ENCODE data around the gene C13orf46. TPM values are rescaled to one million over a fixed set of nuclear protein-coding genes. Genes with fewer than 3 reads are reported as not detected.

The C13orf46 gene
- total and polyA plus RNA-seq, 2 donors (not counting 1 experiment from before 2014, with no cell fraction given), result 1.4 to 4.8 TPM

- H3K4me2 ChIP-seq (replicated peaks; ENCODE audit: low read depth, low read length, poor library complexity, severe bottlenecking), result no peak overlapping the region
- H4K20me1 ChIP-seq (ENCODE audit: control insufficient read depth, insufficient read depth, low read length, poor library complexity, severe bottlenecking), result no peaks in the 10 kb centered on the region
- no peaks in the 10 kb centered on the region for H3K4me1 ChIP-seq (ENCODE audit: control insufficient read depth in 2 of 2, insufficient read depth in 2 of 2, low read length in 2 of 2)
- ChIA-PET CTCF (no interaction called here), POLR2A (no interaction called here)
- ATAC-seq (ENCODE audit: low read depth) (no peak), DNase-seq (no peak)
- H2AFZ ChIP-seq (ENCODE audit: insufficient read depth, low read depth, low read length, poor library complexity, severe bottlenecking), result no peak overlapping the region
- no peak overlapping the region for H3K9ac ChIP-seq (ENCODE audit: low read length)
- no peak overlapping the region for H3K4me3 ChIP-seq (ENCODE audit: control extremely low read depth in 1 of 5, extremely low read depth in 1 of 5, insufficient read depth in 1 of 5, low read depth in 2 of 5, low read length in 4 of 5)
- TF ChIP-seq EZH2 (IDR thresholded peaks at IDR 0.05; ENCODE audit: borderline replicate concordance, insufficient read depth, low read depth, low read length, poor library complexity, severe bottlenecking), result no peak
- TF ChIP-seq, protein P1, sequence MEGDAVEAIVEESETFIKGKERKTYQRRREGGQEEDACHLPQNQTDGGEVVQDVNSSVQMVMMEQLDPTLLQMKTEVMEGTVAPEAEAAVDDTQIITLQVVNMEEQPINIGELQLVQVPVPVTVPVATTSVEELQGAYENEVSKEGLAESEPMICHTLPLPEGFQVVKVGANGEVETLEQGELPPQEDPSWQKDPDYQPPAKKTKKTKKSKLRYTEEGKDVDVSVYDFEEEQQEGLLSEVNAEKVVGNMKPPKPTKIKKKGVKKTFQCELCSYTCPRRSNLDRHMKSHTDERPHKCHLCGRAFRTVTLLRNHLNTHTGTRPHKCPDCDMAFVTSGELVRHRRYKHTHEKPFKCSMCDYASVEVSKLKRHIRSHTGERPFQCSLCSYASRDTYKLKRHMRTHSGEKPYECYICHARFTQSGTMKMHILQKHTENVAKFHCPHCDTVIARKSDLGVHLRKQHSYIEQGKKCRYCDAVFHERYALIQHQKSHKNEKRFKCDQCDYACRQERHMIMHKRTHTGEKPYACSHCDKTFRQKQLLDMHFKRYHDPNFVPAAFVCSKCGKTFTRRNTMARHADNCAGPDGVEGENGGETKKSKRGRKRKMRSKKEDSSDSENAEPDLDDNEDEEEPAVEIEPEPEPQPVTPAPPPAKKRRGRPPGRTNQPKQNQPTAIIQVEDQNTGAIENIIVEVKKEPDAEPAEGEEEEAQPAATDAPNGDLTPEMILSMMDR (IDR thresholded peaks at IDR 0.05), result no peak
- peaks cover 0 to 7% (median 0%) of the 10 kb centered on the region in 3 donors for H3K9me3 ChIP-seq (ENCODE audit: control extremely low read depth in 1 of 3, control insufficient read depth in 2 of 3, insufficient read depth in 1 of 3, low read length in 2 of 3)
- WGBS (ENCODE audit: insufficient coverage), result 88% methylated on average over 28 of the region's 28 CpGs
- no peaks in the 10 kb centered on the region for H3K36me3 ChIP-seq (replicated peaks in 1 of 2; ENCODE audit: control extremely low read depth in 1 of 2, control insufficient read depth in 1 of 2, extremely low read depth in 1 of 2, insufficient read depth in 2 of 2, low read length in 1 of 2)
- H3K9me3 Mint-ChIP-seq (ENCODE audit: insufficient read depth), result no peaks in the 10 kb centered on the region
- H3K27ac ChIP-seq (ENCODE audit: low read length in 2 of 2), result no peak overlapping the region
- peaks cover 0 to 7% (median 1%) of the 10 kb centered on the region in 4 experiments for H3K27me3 ChIP-seq (replicated peaks in 1 of 4; ENCODE audit: control extremely low read depth in 1 of 4, control insufficient read depth in 3 of 4, insufficient read depth in 4 of 4, low read length in 3 of 4)
- no peak overlapping the region for H3K4me3 Mint-ChIP-seq
- no peak overlapping the region for H3K27ac Mint-ChIP-seq
- intact Hi-C loops (cut with micrococcal nuclease), result no loop called here
- no peaks in the 10 kb centered on the region for H3K4me1 Mint-ChIP-seq
- peaks cover 17% of the 10 kb centered on the region for H3K27me3 Mint-ChIP-seq
- H3K79me2 ChIP-seq (ENCODE audit: control insufficient read depth, insufficient read depth, low read length), result no peaks in the 10 kb centered on the region
These were observed 34.5 kb downstream of the C13orf46 start for GRCh38 chr13:113939129-113939943.

GRCh38 chr13:113938716-113939115 is 35.2 kb downstream of the C13orf46 start:
- no peak for TF ChIP-seq EZH2 (IDR thresholded peaks at IDR 0.05; ENCODE audit: borderline replicate concordance, insufficient read depth, low read depth, low read length, poor library complexity, severe bottlenecking)
- TF ChIP-seq, protein P1 (IDR thresholded peaks at IDR 0.05), result no peak
- Mint-ChIP-seq H3K27me3 (peaks cover 21% of the 10 kb centered on the region), H3K4me3 (no peak overlapping the region), H3K9me3 (ENCODE audit: insufficient read depth) (no peaks in the 10 kb centered on the region), H3K27ac (no peak overlapping the region), H3K4me1 (no peaks in the 10 kb centered on the region)
- no peak overlapping the region for H3K27ac ChIP-seq (ENCODE audit: low read length in 2 of 2)
- no peaks in the 10 kb centered on the region for H3K36me3 ChIP-seq (replicated peaks in 1 of 2; ENCODE audit: control extremely low read depth in 1 of 2, control insufficient read depth in 1 of 2, extremely low read depth in 1 of 2, insufficient read depth in 2 of 2, low read length in 1 of 2)
- CTCF ChIA-PET, result no interaction called here
- 91% methylated on average over 11 of the region's 11 CpGs for WGBS (ENCODE audit: insufficient coverage)
- no peak overlapping the region for H3K4me3 ChIP-seq (ENCODE audit: control extremely low read depth in 1 of 5, extremely low read depth in 1 of 5, insufficient read depth in 1 of 5, low read depth in 2 of 5, low read length in 4 of 5)
- H3K27me3 ChIP-seq (replicated peaks in 1 of 4; ENCODE audit: control extremely low read depth in 1 of 4, control insufficient read depth in 3 of 4, insufficient read depth in 4 of 4, low read length in 3 of 4), result peaks cover 0 to 7% (median 1%) of the 10 kb centered on the region in 4 experiments
- intact Hi-C loops (cut with micrococcal nuclease), result no loop called here
- no peak for ATAC-seq (ENCODE audit: low read depth)
- peaks cover 0 to 4% (median 0%) of the 10 kb centered on the region in 3 donors for H3K9me3 ChIP-seq (ENCODE audit: control extremely low read depth in 1 of 3, control insufficient read depth in 2 of 3, insufficient read depth in 1 of 3, low read length in 2 of 3)
- H4K20me1 ChIP-seq (ENCODE audit: control insufficient read depth, insufficient read depth, low read length, poor library complexity, severe bottlenecking), result no peaks in the 10 kb centered on the region
- no peaks in the 10 kb centered on the region for H3K79me2 ChIP-seq (ENCODE audit: control insufficient read depth, insufficient read depth, low read length)
- no peaks in the 10 kb centered on the region for H3K4me1 ChIP-seq (ENCODE audit: control insufficient read depth in 2 of 2, insufficient read depth in 2 of 2, low read length in 2 of 2)
- H3K9ac ChIP-seq (ENCODE audit: low read length), result no peak overlapping the region
- H2AFZ ChIP-seq (ENCODE audit: insufficient read depth, low read depth, low read length, poor library complexity, severe bottlenecking), result no peak overlapping the region
- POLR2A ChIA-PET, result no interaction called here
- no peak overlapping the region for H3K4me2 ChIP-seq (replicated peaks; ENCODE audit: low read depth, low read length, poor library complexity, severe bottlenecking)
- DNase-seq, result no peak

Measured in B cell (primary cell).